Heart right ventricle (tissue), 16 donors: ENCODE results near the gene STK24. TPM values are rescaled to one million over a fixed set of nuclear protein-coding genes. Genes with fewer than 3 reads are reported as not detected.
"Not testable (repeated sequence)": the region's sequence is repeated elsewhere in the genome, so short reads cannot be mapped to it uniquely, and the experiment has no call there.

ENCODE experiments used
- ATAC-seq, 8 donors: fragments of 200-7000 bp; cut with Tn5 transposase; one replicate each; pipeline ENCODE4 v1.9.1; 2020; ENCODE audit warnings: mild to moderate bottlenecking in 8 of 8, moderate library complexity in 8 of 8, moderate number of reproducible peaks in 1 of 8
- DNase-seq, 2 donors: peaks; one replicate each; pipeline ENCODE4 v3.0.0-alpha.2; 2020
- H3K27ac ChIP-seq, 10 donors: fragments of 200-600 bp; sonication (generic) in 2 of 10; one replicate each; pipeline versions ENCODE4 v1.5.0 to v1.8.0; 2020 to 2022; ENCODE audit warnings: mild to moderate bottlenecking in 3 of 10
- H3K27me3 ChIP-seq, 7 donors: fragments of 200-600 bp; one replicate each; pipeline ENCODE4 v1.8.0; 2021 to 2022; ENCODE audit warnings: mild to moderate bottlenecking in 2 of 7
- H3K36me3 ChIP-seq, 9 donors: fragments of 200-600 bp; sonication (generic) in 1 of 9; one replicate each; pipeline versions ENCODE4 v1.5.0 to v1.8.0; 2020 to 2022; ENCODE audit warnings: mild to moderate bottlenecking in 2 of 9
- H3K4me1 ChIP-seq, 9 donors: fragments of 200-600 bp; sonication (generic) in 1 of 9; one replicate each; pipeline versions ENCODE4 v1.5.0 to v1.8.0; 2020 to 2022; ENCODE audit warnings: mild to moderate bottlenecking in 4 of 9
- H3K4me3 ChIP-seq, 10 donors: fragments of 200-600 bp; sonication (generic) in 2 of 10; one replicate each; pipeline versions ENCODE4 v1.5.0 to v1.8.0; 2020 to 2022; ENCODE audit warnings: mild to moderate bottlenecking in 7 of 10, moderate library complexity in 2 of 10
- H3K9me3 ChIP-seq, 11 donors: fragments of 200-600 bp in 10 of 11; sonication (generic) in 2 of 11; one replicate each; pipeline versions ENCODE4 v1.5.0 to v1.8.0; 2013 to 2022; ENCODE audit warnings: mild to moderate bottlenecking in 2 of 11, control low read depth in 1 of 11, moderate library complexity in 1 of 11
- CTCF ChIP-seq, 9 donors: fragments of 200-600 bp; sonication (generic) in 2 of 9; IDR thresholded peaks; one replicate each; pipeline versions ENCODE4 v1.5.0 to v1.8.0; 2021 to 2022; ENCODE audit warnings: antibody characterized with exemption in 9 of 9, mild to moderate bottlenecking in 5 of 9, moderate library complexity in 1 of 9
- WGBS, 2 donors: extraction: QIAGEN DNeasy Blood & Tissue Kit; methylation state at CpG; one replicate each; pipeline ENCODE4 v1.1.7; 2013; ENCODE audit warnings: inconsistent platforms in 1 of 2; 5-methylcytosine and 5-hydroxymethylcytosine counted together
- intact Hi-C, 10 donors: fragments of 100-400 bp; cut with DNase I; formaldehyde crosslinking; loops; one replicate each; pipeline versions ENCODE4 v1.11.1 to v1.14.2; 2022
- polyA plus RNA-seq, 2 donors: library from polyadenylated mRNA; stranded (reverse); fragments of 200-250 nt; gene quantifications; one replicate each; pipeline ENCODE4 v1.2.3, GENCODE V29; 2013
- total RNA-seq, 10 donors: library from RNA; stranded (reverse); fragmentation: NEBNext Ultra II Directional in 3 of 10; extraction: Animal tissue kit (Norgen Biotek cat#: 25700) in 3 of 10; gene quantifications; one replicate each; pipeline versions ENCODE4 v1.2.1 to v1.2.4, GENCODE V29; 2021 to 2023
- donor health status: Arrhythmogenic right ventricular cardiomyopathy.
- donor health status: ischemic (EF 13 %, LVEDD 7.1; RV severe dilation, severe dysfunction).
- donor health status: healthy with polysubstance abuse.
- donor health status: DM: no; HTN: yes; CAD: no.
- donor health status: DM: no; HTN: no; CAD: no.
- donor health status: ischemic (EF 25% LVEDD 6.9; RV normal size, moderate dysfunction).
- donor health status: ischemic (EF 25% LVEDD 5.7; RV mildly dilated, moderate dysfunction).
- donor health status: healthy.
- donor health status: DM: yes; HTN: yes; CAD: no.
- donor health status: Ischemic cardiomyopathy.
- donor health status: ischemic (EF 35%, LVEDD 5.7; RV mildly dilated, moderate dysfunction).
- donor health status: nonischemic (EF 11% LVEDD 7.7; RV severe dilation, severe dysfunction).
- donor health status: DM: yes; HTN: yes; CAD: no.
- donor health status: PGD.
- donor health status: ischemic (EF 29% LVEDD 5.4; RV normal size, mild dysfunction).
- donor health status: nonischemic (EF 23%, LVEDD 6.1; RV moderate dilation, normal function).

Gene STK24
- total and polyA plus RNA-seq, 12 donors, result 20.8 to 72.9 (median 61.5) TPM

GRCh38 chr13:98619556-98619955 is 42.6 kb upstream of the STK24 start:
- H3K4me1 ChIP-seq, result peaks cover 0 to 10% (median 3%) of the 10 kb centered on the region in 9 donors
- intact Hi-C loops, result no loop called here
- WGBS, 2 donors, result 94 to 95% methylated on average over 3 of the region's 3 CpGs
- no peaks in the 10 kb centered on the region for H3K9me3 ChIP-seq
- H3K27me3 ChIP-seq, result no peaks in the 10 kb centered on the region
- H3K36me3 ChIP-seq, result no peaks in the 10 kb centered on the region
- no peak for DNase-seq
- ATAC-seq, result no peak
- H3K4me3 ChIP-seq, result no peak overlapping the region
- no peak for TF ChIP-seq CTCF (IDR thresholded peaks at IDR 0.05)
- H3K27ac ChIP-seq, result no peak overlapping the region

GRCh38 chr13:98615595-98615994 is 38.7 kb upstream of the STK24 start:
- WGBS, 2 donors, result 88 to 98% methylated on average over 2 of the region's 2 CpGs

GRCh38 chr13:98613591-98613990 is 36.7 kb upstream of the STK24 start:
- no peak overlapping the region for H3K4me3 ChIP-seq
- no peaks in the 10 kb centered on the region for H3K27me3 ChIP-seq
- no peaks in the 10 kb centered on the region for H3K36me3 ChIP-seq
- TF ChIP-seq CTCF (IDR thresholded peaks at IDR 0.05), result no peak
- 96 to 100% methylated on average over 1 of the region's 1 CpG for WGBS, 2 donors
- intact Hi-C loops, result no loop called here
- DNase-seq (no peak), ATAC-seq (no peak)
- H3K27ac ChIP-seq, result no peak overlapping the region
- H3K4me1 ChIP-seq, result no peaks in the 10 kb centered on the region
- no peaks in the 10 kb centered on the region for H3K9me3 ChIP-seq

More at GRCh38 chr13:98615595-98615994, 38.7 kb upstream of the STK24 start:
- H3K36me3 ChIP-seq, intact Hi-C loops, H3K9me3 ChIP-seq, H3K4me3 ChIP-seq, H3K27me3 ChIP-seq, H3K4me1 ChIP-seq, H3K27ac ChIP-seq, ATAC-seq, DNase-seq: not testable (repeated sequence)

- Histone ChIP-seq H3K4me3 (no peak overlapping the region), H3K4me1 (no peaks in the 10 kb centered on the region), H3K9me3 (no peaks in the 10 kb centered on the region), H3K36me3 (no peaks in the 10 kb centered on the region), H3K27me3 (no peaks in the 10 kb centered on the region), H3K27ac (no peak overlapping the region)
- TF ChIP-seq CTCF (IDR thresholded peaks at IDR 0.05), result no peak
- WGBS, 2 donors, result 96 to 97% methylated on average over 5 of the region's 5 CpGs
- DNase-seq (no peak), ATAC-seq (no peak)
- intact Hi-C loops, result no loop called here
These were observed 32.8 kb upstream of the STK24 start for GRCh38 chr13:98609756-98610155.

- H3K27me3 ChIP-seq, result no peaks in the 10 kb centered on the region
- TF ChIP-seq CTCF (IDR thresholded peaks at IDR 0.05), result no peak
- no peak overlapping the region for H3K4me3 ChIP-seq
- DNase-seq (no peak), ATAC-seq (no peak)
- 15 to 24% methylated on average over 5 of the region's 5 CpGs for WGBS, 2 donors
- H3K4me1 ChIP-seq, result no peaks in the 10 kb centered on the region
- intact Hi-C loops, result no loop called here
- no peaks in the 10 kb centered on the region for H3K36me3 ChIP-seq
- H3K27ac ChIP-seq, result no peak overlapping the region
- H3K9me3 ChIP-seq, result peaks cover 0 to 3% (median 0%) of the 10 kb centered on the region in 11 donors
These were observed 29.4 kb upstream of the STK24 start for GRCh38 chr13:98606296-98606695.
